22Rv1 (cell line): Measurements from ENCODE around the gene ZBTB48.

ENCODE experiments used
- H3K27ac ChIP-seq: fragments of 450-650 bp; 2 replicates; pipeline ENCODE4 v1.5.1; 2017
- ZFX ChIP-seq: fragments of 450-650 bp; IDR thresholded peaks from 2 replicates; pipeline ENCODE4 v1.6.1; 2017; ENCODE audit warnings: antibody characterized with exemption, borderline replicate concordance
- TF ChIP-seq, protein P1 (sequence below): fragments of 450-650 bp; IDR thresholded peaks from 2 replicates; pipeline ENCODE4 v1.5.1; 2017; ENCODE audit warnings: mild to moderate bottlenecking

Gene ZBTB48

DNA sequence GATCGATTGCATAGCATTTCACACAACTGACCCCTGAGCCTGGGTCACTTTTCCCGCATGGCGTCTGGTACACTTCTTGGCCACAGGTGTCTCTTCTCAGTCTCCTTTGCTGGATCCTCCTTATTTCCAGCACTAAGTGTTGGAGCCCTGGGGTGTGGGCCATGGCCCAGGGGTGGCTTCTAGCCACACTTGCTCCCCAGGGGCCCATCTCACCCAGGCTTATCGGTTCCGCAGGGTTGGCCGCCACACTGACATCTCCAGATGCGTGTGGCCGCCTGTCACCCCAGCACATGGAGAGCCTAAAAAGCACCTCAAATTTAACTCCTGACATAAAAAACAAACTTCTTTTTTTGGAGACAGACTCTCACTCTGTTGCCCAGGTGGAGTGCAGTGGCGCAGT, 47.2 kb downstream of the ZBTB48 start:
- H3K27ac ChIP-seq = no peak overlapping the region

DNA sequence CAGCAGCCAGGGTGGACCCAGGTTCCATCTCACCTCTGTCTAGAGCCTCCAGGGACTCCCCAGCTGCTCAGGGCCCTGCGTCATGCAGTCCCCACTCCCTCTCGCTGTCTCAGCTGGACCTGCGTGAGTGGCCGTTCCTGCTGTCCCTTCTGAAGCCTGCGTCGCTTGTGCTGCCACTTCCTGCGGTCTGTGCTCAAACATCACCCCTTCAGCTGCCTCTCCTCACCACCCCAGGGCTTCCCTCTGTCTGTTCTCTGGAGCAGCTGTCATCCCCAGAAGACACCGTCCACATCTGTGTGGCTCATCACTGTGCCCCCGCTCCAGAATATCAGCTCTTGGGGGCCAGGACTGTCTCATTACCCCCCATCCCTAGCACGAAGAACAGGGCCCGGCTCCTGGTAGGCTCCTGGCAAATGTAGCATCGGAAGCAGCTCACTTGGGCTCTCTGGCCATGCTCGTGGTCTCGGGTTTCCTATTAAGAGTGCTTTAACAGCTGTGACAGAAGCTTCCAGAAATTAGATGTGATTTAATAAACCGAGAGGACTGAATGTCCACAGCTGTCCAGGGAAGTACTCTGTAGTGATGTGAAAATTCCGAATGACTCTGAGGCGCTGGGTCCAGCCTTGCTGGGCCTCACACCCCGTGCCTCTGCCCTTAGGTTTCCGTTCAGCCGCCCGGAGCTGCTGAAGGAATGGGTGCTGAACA, 48.2 kb downstream of the ZBTB48 start:
- no peak overlapping the region for H3K27ac ChIP-seq
- TF ChIP-seq ZFX = no peak
- TF ChIP-seq, protein P1, sequence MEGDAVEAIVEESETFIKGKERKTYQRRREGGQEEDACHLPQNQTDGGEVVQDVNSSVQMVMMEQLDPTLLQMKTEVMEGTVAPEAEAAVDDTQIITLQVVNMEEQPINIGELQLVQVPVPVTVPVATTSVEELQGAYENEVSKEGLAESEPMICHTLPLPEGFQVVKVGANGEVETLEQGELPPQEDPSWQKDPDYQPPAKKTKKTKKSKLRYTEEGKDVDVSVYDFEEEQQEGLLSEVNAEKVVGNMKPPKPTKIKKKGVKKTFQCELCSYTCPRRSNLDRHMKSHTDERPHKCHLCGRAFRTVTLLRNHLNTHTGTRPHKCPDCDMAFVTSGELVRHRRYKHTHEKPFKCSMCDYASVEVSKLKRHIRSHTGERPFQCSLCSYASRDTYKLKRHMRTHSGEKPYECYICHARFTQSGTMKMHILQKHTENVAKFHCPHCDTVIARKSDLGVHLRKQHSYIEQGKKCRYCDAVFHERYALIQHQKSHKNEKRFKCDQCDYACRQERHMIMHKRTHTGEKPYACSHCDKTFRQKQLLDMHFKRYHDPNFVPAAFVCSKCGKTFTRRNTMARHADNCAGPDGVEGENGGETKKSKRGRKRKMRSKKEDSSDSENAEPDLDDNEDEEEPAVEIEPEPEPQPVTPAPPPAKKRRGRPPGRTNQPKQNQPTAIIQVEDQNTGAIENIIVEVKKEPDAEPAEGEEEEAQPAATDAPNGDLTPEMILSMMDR = no peak

More for the DNA sequence above, 47.2 kb downstream of the ZBTB48 start:
- TF ChIP-seq, protein P1 = no peak
- no peak for TF ChIP-seq ZFX

DNA sequence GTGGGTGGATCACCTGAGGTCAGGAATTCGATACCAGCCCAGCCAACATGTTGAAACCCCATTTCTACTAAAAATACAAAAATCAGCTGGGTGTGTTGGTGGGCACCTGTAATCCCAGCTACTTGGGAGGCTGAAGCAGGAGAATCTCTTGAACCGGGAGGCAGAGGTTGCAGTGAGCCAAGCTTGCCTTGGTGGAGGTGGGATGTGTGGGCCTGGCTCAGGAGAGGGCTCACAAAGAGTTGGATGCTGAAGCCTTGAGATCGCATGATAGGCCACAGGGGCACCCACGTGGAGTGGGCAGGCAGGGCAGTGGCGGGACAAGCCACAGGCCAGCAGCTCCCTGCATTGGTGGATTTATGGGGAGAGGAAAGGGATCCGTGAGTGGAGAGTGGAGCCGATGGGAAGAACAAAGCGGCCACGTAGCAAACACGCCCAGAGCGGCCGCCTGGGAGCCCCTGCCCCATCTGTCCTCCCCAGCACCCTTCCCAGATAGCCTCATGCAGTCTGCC, 49.2 kb downstream of the ZBTB48 start:
- H3K27ac ChIP-seq = no peak overlapping the region
- no peak for TF ChIP-seq ZFX
- TF ChIP-seq, protein P1 = no peak

DNA sequence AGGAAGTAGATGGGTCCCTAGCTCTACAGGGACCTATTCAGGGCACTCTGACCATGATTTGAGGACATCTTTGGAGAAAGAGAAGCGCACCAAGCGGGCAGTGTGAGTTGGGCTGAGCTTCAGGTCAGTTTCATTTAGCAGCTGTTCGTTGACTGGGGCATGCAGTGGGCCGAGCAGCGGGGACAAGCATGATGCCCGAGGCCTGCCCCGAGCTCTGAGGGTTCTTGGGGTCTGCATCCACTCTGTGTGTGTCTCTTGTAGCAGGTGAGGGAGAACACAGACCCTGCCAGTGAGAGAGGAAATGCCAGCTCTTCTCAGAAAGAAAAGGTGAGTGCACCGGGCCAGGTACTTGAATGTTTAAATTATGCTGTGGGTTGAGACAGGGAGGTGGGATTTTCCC, 50.2 kb downstream of the ZBTB48 start:
- no peak for TF ChIP-seq ZFX
- TF ChIP-seq, protein P1 = no peak
- no peak overlapping the region for H3K27ac ChIP-seq

DNA sequence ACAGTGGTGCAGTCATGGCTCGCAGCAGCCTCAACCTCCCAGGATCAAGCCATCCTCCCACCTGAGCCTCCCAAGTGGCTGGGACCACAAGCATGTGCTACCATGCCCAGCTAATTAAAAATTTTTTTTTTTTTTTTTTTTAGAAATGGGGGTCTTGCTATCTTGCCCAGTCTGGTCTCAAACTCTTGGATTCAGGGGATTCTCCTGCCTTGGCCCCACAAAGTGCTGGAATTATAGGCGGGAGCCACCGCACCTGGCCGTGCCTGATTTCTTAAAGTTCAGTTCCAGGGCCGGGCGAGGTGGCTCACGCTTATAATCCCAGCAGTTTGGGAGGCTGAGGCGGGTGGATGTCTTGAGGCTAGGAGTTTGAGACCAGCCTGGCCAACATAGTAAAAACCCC, 51.3 kb downstream of the ZBTB48 start:
- TF ChIP-seq, protein P1 = no peak
- no peak for TF ChIP-seq ZFX

DNA sequence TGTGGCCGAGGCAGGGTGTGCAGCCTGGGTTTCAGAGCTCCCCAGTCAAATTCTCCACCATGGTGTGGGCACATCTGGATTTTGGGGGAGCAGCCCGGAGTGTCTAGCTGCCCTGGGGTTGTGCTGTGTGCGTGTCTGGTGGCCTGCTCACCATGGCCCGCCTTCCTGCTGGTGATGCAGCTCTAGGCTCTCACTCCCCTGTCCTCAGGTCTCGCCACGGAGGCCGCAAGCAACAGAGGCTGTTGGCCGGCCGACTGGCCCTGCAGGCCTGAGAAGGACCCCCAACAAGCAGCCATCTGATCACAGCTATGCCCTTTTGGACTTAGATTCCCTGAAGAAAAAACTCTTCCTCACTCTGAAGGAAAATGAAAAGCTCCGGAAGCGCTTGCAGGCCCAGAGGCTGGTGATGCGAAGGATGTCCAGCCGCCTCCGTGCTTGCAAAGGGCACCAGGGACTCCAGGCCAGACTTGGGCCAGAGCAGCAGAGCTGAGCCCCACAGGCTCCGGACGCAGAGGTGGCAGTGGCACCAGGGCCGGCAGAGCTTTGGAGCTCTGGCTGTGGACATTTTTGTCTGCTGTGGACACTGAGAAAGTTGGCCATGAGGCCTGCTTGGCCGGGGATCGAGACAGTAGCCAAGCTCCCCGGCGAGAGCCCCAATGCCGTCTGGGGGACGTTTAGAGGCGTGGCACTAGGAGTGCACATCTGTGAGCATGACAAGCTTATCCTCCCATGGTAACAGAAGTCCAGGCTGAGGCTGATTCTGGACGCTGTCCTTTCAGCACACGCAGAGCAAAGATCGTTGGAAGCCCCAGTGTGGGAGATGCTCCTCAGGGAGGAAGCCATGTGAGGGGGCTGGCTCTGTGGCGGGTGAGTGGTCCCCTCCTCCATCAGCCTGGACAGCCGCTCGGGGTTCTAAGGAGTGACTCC, 53.1 kb downstream of the ZBTB48 start:
- no peak for TF ChIP-seq ZFX
- TF ChIP-seq, protein P1 = no peak
- no peak overlapping the region for H3K27ac ChIP-seq

More for the DNA sequence above, 51.3 kb downstream of the ZBTB48 start:
- no peak overlapping the region for H3K27ac ChIP-seq
